Measurements from ENCODE around the gene MBD6. TPM values are rescaled to one million over a fixed set of nuclear protein-coding genes. Genes with fewer than 3 reads are reported as not detected.

The MBD6 gene
- total RNA-seq, 1 experiment from 2014 or later, result 78.4 TPM

DNA sequence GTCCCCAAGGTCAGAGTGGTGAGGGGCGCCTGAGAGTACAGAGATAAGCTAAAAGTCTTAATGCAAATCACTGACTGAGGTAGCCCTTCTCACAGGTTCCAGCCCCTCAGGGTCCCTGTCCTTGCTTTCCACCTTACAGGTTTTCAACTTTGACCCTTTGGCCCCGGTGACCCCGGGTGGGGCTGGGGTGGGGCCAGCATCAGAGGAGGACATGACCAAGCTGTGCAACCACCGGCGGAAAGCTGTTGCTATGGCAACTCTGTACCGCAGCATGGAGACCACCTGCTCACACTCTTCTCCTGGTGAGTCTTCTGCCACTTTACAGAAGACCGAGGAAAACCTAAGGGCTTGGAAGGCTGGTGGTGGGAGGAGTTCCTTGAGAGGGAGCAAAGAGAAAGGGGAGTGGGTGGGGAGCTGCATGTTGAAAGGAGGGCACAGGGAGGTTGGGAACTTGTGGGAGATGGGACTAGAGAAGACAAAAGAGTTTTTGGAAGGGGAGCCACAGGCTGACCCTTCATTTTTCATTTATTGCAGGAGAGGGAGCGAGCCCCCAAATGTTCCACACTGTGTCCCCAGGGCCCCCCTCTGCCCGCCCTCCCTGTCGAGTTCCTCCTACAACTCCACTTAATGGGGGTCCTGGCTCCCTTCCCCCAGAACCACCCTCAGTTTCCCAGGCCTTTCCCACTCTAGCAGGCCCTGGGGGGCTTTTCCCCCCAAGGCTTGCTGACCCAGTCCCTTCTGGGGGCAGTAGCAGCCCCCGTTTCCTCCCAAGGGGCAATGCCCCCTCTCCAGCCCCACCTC lies 2.4 kb downstream of the MBD6 start:
- intact Hi-C loops (cut with micrococcal nuclease; ENCODE audit: unreplicated experiment), result no loop called here
- peaks cover 22% of the 10 kb centered on the region for H3K4me1 ChIP-seq (replicated peaks; ENCODE audit: insufficient read depth)
- TF ChIP-seq CTCF (conservative IDR thresholded peaks at IDR 0.05), result no peak
- TF ChIP-seq EZH2 (IDR thresholded peaks at IDR 0.05; ENCODE audit: low read depth), result no peak
- no TSS peak for BruUV-seq (replicated peaks)
- no peaks in the 10 kb centered on the region for H3K36me3 ChIP-seq (ENCODE audit: low read depth)
- H3K79me2 ChIP-seq (ENCODE audit: low read depth), result peaks cover 27% of the 10 kb centered on the region
- H3K9me2 ChIP-seq (ENCODE audit: insufficient read depth), result no peaks in the 10 kb centered on the region
- H3K4me2 ChIP-seq, result peak overlapping the region; percentile 88; the same call in 1 of the 2 replicates
- H3F3A ChIP-seq (ENCODE audit: insufficient read depth, low read depth), result peaks cover 36% of the 10 kb centered on the region
- no peak overlapping the region for H2AFZ ChIP-seq
- H3K4me3 ChIP-seq, result no peak overlapping the region
- no peaks in the 10 kb centered on the region for H3K9me3 ChIP-seq (ENCODE audit: insufficient read depth, low read depth)
- POLR2A ChIA-PET (ENCODE audit: unreplicated experiment), result interaction anchor here (0.6 kb wide), 1 partner anchor 10 kb away, joined by 3 read pairs; no protein-coding TSS in a partner anchor
- H4K20me1 ChIP-seq (ENCODE audit: insufficient read depth), result peaks cover 15% of the 10 kb centered on the region; the same call in 1 of the 2 replicates
- CTCF ChIA-PET, result no interaction called here
- no peak for DNase-seq
- no peak overlapping the region for H3K27ac ChIP-seq
- no peaks in the 10 kb centered on the region for H3K27me3 ChIP-seq (ENCODE audit: insufficient read depth, low read depth)

DNA sequence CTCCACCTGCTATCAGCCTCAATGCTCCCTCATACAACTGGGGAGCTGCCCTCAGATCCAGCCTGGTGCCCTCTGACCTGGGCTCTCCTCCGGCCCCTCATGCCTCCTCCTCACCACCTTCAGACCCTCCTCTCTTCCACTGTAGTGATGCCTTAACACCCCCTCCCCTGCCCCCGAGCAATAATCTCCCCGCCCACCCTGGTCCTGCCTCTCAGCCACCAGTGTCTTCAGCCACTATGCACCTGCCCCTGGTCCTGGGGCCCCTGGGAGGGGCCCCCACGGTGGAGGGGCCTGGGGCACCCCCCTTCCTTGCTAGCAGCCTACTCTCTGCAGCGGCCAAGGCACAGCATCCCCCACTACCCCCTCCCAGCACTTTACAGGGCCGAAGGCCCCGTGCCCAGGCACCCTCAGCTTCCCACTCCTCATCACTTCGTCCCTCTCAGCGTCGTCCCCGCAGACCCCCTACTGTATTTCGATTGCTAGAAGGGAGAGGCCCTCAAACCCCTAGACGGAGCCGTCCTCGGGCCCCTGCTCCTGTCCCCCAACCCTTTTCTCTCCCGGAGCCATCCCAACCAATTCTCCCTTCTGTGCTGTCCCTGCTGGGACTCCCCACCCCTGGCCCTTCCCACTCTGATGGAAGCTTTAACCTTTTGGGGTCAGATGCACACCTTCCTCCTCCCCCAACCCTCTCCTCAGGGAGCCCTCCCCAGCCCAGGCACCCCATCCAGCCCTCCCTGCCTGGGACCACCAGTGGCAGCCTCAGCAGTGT lies 3.2 kb downstream of the MBD6 start:
- H3K27ac ChIP-seq, result no peak overlapping the region
- no TSS peak for BruUV-seq (replicated peaks)
- H3K36me3 ChIP-seq (ENCODE audit: low read depth), result no peaks in the 10 kb centered on the region
- H3K9me2 ChIP-seq (ENCODE audit: insufficient read depth), result no peaks in the 10 kb centered on the region
- POLR2A ChIA-PET (ENCODE audit: unreplicated experiment), result no interaction called here
- H3F3A ChIP-seq (ENCODE audit: insufficient read depth, low read depth), result peaks cover 36% of the 10 kb centered on the region
- H4K20me1 ChIP-seq (ENCODE audit: insufficient read depth), result peaks cover 14% of the 10 kb centered on the region; the same call in 1 of the 2 replicates
- no peak overlapping the region for H3K4me3 ChIP-seq
- DNase-seq, result no peak
- intact Hi-C loops (cut with micrococcal nuclease; ENCODE audit: unreplicated experiment), result no loop called here
- H3K4me1 ChIP-seq (replicated peaks; ENCODE audit: insufficient read depth), result peaks cover 22% of the 10 kb centered on the region
- H3K79me2 ChIP-seq (ENCODE audit: low read depth), result peaks cover 25% of the 10 kb centered on the region
- H3K9me3 ChIP-seq (ENCODE audit: insufficient read depth, low read depth), result no peaks in the 10 kb centered on the region
- H3K27me3 ChIP-seq (ENCODE audit: insufficient read depth, low read depth), result no peaks in the 10 kb centered on the region
- CTCF ChIA-PET, result no interaction called here
- TF ChIP-seq EZH2 (IDR thresholded peaks at IDR 0.05; ENCODE audit: low read depth) (no peak), CTCF (conservative IDR thresholded peaks at IDR 0.05) (no peak)
- no peak overlapping the region for H3K4me2 ChIP-seq
- H2AFZ ChIP-seq, result no peak overlapping the region

- POLR2A ChIA-PET (ENCODE audit: unreplicated experiment), result no interaction called here
- peaks cover 25% of the 10 kb centered on the region for H3K79me2 ChIP-seq (ENCODE audit: low read depth)
- TF ChIP-seq EZH2 (IDR thresholded peaks at IDR 0.05; ENCODE audit: low read depth) (no peak), CTCF (conservative IDR thresholded peaks at IDR 0.05) (no peak)
- no peaks in the 10 kb centered on the region for H3K9me3 ChIP-seq (ENCODE audit: insufficient read depth, low read depth)
- H3K27ac ChIP-seq, result no peak overlapping the region
- H3K36me3 ChIP-seq (ENCODE audit: low read depth), result 0 out of 2 replicates have a peak, but pooled peaks cover 5% of the 10 kb centered on the region
- intact Hi-C loops (cut with micrococcal nuclease; ENCODE audit: unreplicated experiment), result no loop called here
- H3F3A ChIP-seq (ENCODE audit: insufficient read depth, low read depth), result peaks cover 34% of the 10 kb centered on the region
- no peak overlapping the region for H2AFZ ChIP-seq
- DNase-seq, result no peak
- H3K27me3 ChIP-seq (ENCODE audit: insufficient read depth, low read depth), result no peaks in the 10 kb centered on the region
- no peak overlapping the region for H3K4me2 ChIP-seq
- no peaks in the 10 kb centered on the region for H3K9me2 ChIP-seq (ENCODE audit: insufficient read depth)
- no TSS peak for BruUV-seq (replicated peaks)
- H3K4me3 ChIP-seq, result no peak overlapping the region
- H4K20me1 ChIP-seq (ENCODE audit: insufficient read depth), result peaks cover 14% of the 10 kb centered on the region; the same call in 1 of the 2 replicates
- H3K4me1 ChIP-seq (replicated peaks; ENCODE audit: insufficient read depth), result peaks cover 14% of the 10 kb centered on the region
- CTCF ChIA-PET, result no interaction called here
These were observed 4.0 kb downstream of the MBD6 start for GRCh38 chr12:57526477-57527126.
